GM12878 (cell line): Measurements from ENCODE around the gene PPP1R12A. TPM values are rescaled to one million over a fixed set of nuclear protein-coding genes. Genes with fewer than 3 reads are reported as not detected.

Experiments used
- ATAC-seq: fragments of 200-7000 bp; cut with Tn5 transposase; 3 replicates; pipeline ENCODE4 v1.9.1; 2020; ENCODE audit warnings: mild to moderate bottlenecking, moderate library complexity
- BruUV-seq: library from RNA; stranded (reverse); fragments of 400-500 nt; replicated peaks from 2 replicates; lab custom pipeline; 2021; lab: Mats Ljungman, UMichigan
- CTCF ChIA-PET: fragments of 300-600 bp; sonication (Branson Sonifier 250); formaldehyde crosslinking; extraction: SDS; loops from one replicate; lab custom pipeline; 2021; ENCODE audit warnings: inconsistent platforms; lab: Yijun Ruan, JAX
- POLR2A ChIA-PET: fragments of 350-600 bp; formaldehyde crosslinking; extraction: SDS; loops from one replicate; lab custom pipeline; 2021; ENCODE audit warnings: inconsistent platforms; lab: Charles Lee
- RAD21 ChIA-PET: fragments of 300-600 bp; sonication (Branson Sonifier 250); formaldehyde crosslinking; loops from one replicate; lab custom pipeline; 2023; ENCODE audit warnings: antibody characterized with exemption; ENCODE audit not compliant: unreplicated experiment; lab: Charles Lee
- SMC1A ChIA-PET: fragments of 300-600 bp; sonication (Branson Sonifier 250); formaldehyde crosslinking; loops from one replicate; lab custom pipeline; 2023; ENCODE audit not compliant: unreplicated experiment, uncharacterized antibody; lab: Charles Lee
- DNase-seq: peaks from one replicate; pipeline ENCODE4 v3.0.0-alpha.2; 2011; ENCODE audit warnings: low read depth, low spot score
- FAIRE-seq: peaks from 3 replicates; lab custom pipeline; 2011; peaks lifted over from hg19 to GRCh38; lab: Jason Lieb, UNC
- H2AFZ ChIP-seq: 2 replicates; pipeline ENCODE4 v1.6.0; 2011; ENCODE audit warnings: low read depth, low read length, control low read depth; ENCODE audit not compliant: control insufficient read depth
- H3K27ac ChIP-seq: 2 replicates; pipeline ENCODE4 v1.5.1; 2011; ENCODE audit warnings: control low read depth; ENCODE audit not compliant: control insufficient read depth, insufficient read depth
- H3K27me3 ChIP-seq, 2 experiments: replicated peaks in 1 of 2; 2 replicates each; pipeline versions ENCODE4 v1.6.0 to v1.6.1; 2011; ENCODE audit warnings: low read length in 1 of 2; ENCODE audit not compliant: control insufficient read depth in 2 of 2, insufficient read depth in 2 of 2
- H3K36me3 ChIP-seq, 2 experiments: 2 replicates each; pipeline ENCODE4 v1.5.1; 2011; ENCODE audit warnings: low read length in 1 of 2; ENCODE audit not compliant: control insufficient read depth in 2 of 2, insufficient read depth in 2 of 2
- H3K4me1 ChIP-seq: 2 replicates; pipeline ENCODE4 v1.6.1; 2011; ENCODE audit warnings: mild to moderate bottlenecking, low read length, moderate library complexity, mixed read lengths; ENCODE audit not compliant: control insufficient read depth, insufficient read depth
- H3K4me2 ChIP-seq: 2 replicates; pipeline ENCODE4 v1.6.0; 2011; ENCODE audit warnings: control low read depth; ENCODE audit not compliant: control insufficient read depth, insufficient read depth
- H3K4me3 ChIP-seq: fragments of 200-600 bp; sonication (generic); 2 replicates; pipeline ENCODE4 v1.5.1; 2016
- H3K79me2 ChIP-seq: 2 replicates; pipeline ENCODE4 v1.6.0; 2011; ENCODE audit warnings: low read length; ENCODE audit not compliant: control insufficient read depth, insufficient read depth
- H3K9ac ChIP-seq: 2 replicates; pipeline ENCODE4 v1.8.0; 2011; ENCODE audit warnings: low read length, control low read depth, mixed read lengths; ENCODE audit not compliant: control insufficient read depth, insufficient read depth
- H3K9me3 ChIP-seq: replicated peaks from 3 replicates; pipeline ENCODE4 v1.5.1; 2011; ENCODE audit warnings: mild to moderate bottlenecking, low read length; ENCODE audit not compliant: control insufficient read depth, insufficient read depth
- H4K20me1 ChIP-seq: 2 replicates; pipeline ENCODE4 v1.6.0; 2011; ENCODE audit not compliant: control insufficient read depth, insufficient read depth
- ATF7 ChIP-seq: fragments of 450-650 bp; IDR thresholded peaks from 2 replicates; pipeline ENCODE4 v1.6.1; 2016; ENCODE audit warnings: low read depth, mild to moderate bottlenecking
- BHLHE40 ChIP-seq, 2 experiments: fragments of 450-650 bp in 1 of 2; IDR thresholded peaks; 2 replicates each; pipeline ENCODE4 v1.6.1; 2011 to 2017; ENCODE audit warnings: low read depth in 2 of 2, borderline replicate concordance in 1 of 2, improper control_type of control experiment in 1 of 2, low read length in 1 of 2, mild to moderate bottlenecking in 1 of 2
- CEBPZ ChIP-seq: fragments of 150-350 bp; IDR thresholded peaks from 2 replicates; pipeline ENCODE4 v1.6.1; 2016; ENCODE audit warnings: low read depth, low read length
- DPF2 ChIP-seq: fragments of 450-650 bp; IDR thresholded peaks from 2 replicates; pipeline ENCODE4 v1.6.1; 2017; ENCODE audit warnings: mild to moderate bottlenecking
- ELK1 ChIP-seq: IDR thresholded peaks from 2 replicates; pipeline ENCODE4 v1.6.1; 2012; ENCODE audit warnings: low read depth, low read length, improper control_type of control experiment
- FOXK2 ChIP-seq: fragments of 450-650 bp; IDR thresholded peaks from 2 replicates; pipeline ENCODE4 v1.6.1; 2017; ENCODE audit warnings: mild to moderate bottlenecking, moderate library complexity
- IKZF1 ChIP-seq: fragments of 450-650 bp; conservative IDR thresholded peaks from 2 replicates; pipeline ENCODE4 v1.6.1; 2017; ENCODE audit warnings: antibody characterized with exemption, mild to moderate bottlenecking
- MEF2A ChIP-seq: IDR thresholded peaks from 2 replicates; pipeline ENCODE4 v1.6.1; 2011; ENCODE audit warnings: low read depth, mild to moderate bottlenecking, low read length, moderate library complexity; ENCODE audit not compliant: insufficient read depth
- MTA3 ChIP-seq: IDR thresholded peaks from 2 replicates; pipeline ENCODE4 v1.6.1; 2012; ENCODE audit warnings: low read length, inconsistent platforms, borderline replicate concordance
- MYB ChIP-seq: fragments of 150-350 bp; IDR thresholded peaks from 2 replicates; pipeline ENCODE4 v1.6.1; 2014; ENCODE audit warnings: mild to moderate bottlenecking, low read depth, low read length, borderline replicate concordance
- MYC ChIP-seq: IDR thresholded peaks from 2 replicates; pipeline ENCODE4 v1.6.1; 2011; ENCODE audit warnings: mild to moderate bottlenecking, low read length, moderate library complexity, inconsistent platforms; ENCODE audit not compliant: insufficient read depth, insufficient replicate concordance, insufficient read length, severe bottlenecking
- NFYA ChIP-seq: IDR thresholded peaks from 2 replicates; pipeline ENCODE4 v1.6.1; 2011; ENCODE audit warnings: low read depth, mild to moderate bottlenecking, low read length, improper control_type of control experiment, borderline replicate concordance
- SREBF1 ChIP-seq: IDR thresholded peaks from 2 replicates; pipeline ENCODE4 v1.6.1; 2012; ENCODE audit warnings: mild to moderate bottlenecking, low read length
- TCF12 ChIP-seq: IDR thresholded peaks from 2 replicates; pipeline ENCODE4 v1.6.1; 2011; ENCODE audit warnings: low read depth, mild to moderate bottlenecking, low read length
- YY1 ChIP-seq: IDR thresholded peaks from 2 replicates; pipeline ENCODE4 v1.6.1; 2011; ENCODE audit warnings: low read depth, mild to moderate bottlenecking, low read length
- ZBED1 ChIP-seq: IDR thresholded peaks from 2 replicates; pipeline ENCODE4 v1.6.1; 2016; ENCODE audit warnings: borderline replicate concordance
- ZBTB4 ChIP-seq: fragments of 450-650 bp; formaldehyde crosslinking; IDR thresholded peaks from 2 replicates; pipeline ENCODE4 v1.4.0; 2022; ENCODE audit warnings: mild to moderate bottlenecking, moderate library complexity
- WGBS: methylation state at CpG from one replicate; pipeline ENCODE4 v1.1.6; 2016; ENCODE audit warnings: low lambda C conversion rate; ENCODE audit not compliant: insufficient replicate concordance, insufficient coverage; ENCODE audit errors: missing lambda C conversion rate; 5-methylcytosine and 5-hydroxymethylcytosine counted together
- in situ Hi-C: fragments of 300-500 bp; cut with MboI; formaldehyde crosslinking; loops from 9 replicates; pipeline ENCODE4 v1.14.3; 2018; ENCODE audit warnings: mixed read lengths
- intact Hi-C: fragments of 100-400 bp; cut with micrococcal nuclease; formaldehyde crosslinking; loops from one replicate; pipeline ENCODE4 v1.14.2; 2022; ENCODE audit not compliant: unreplicated experiment
- polyA plus RNA-seq, 11 experiments: library from polyadenylated mRNA; depleted of rRNA in 4 of 11; unstranded in 6 of 11; stranded (reverse) in 5 of 11; fragments of >200 nt; fragmentation: Nextera tagmentation in 4 of 11; fragmentation: Illumina TruSeq in 1 of 11; extraction: Ambion mirVana in 4 of 11; extraction: Trizol in 1 of 11; gene quantifications; 1 replicate in 1 of 11; 2 replicates in 10 of 11; pipeline versions ENCODE4 v1.2.1 to v1.2.3, GENCODE V29; 2011 to 2016; ENCODE audit warnings: inconsistent platforms in 2 of 11, missing spikeins in 2 of 11, low read depth in 1 of 11
- total RNA-seq, 4 experiments: library from RNA; depleted of rRNA in 3 of 4; stranded (reverse); fragments of >200 nt in 3 of 4; fragmentation: Illumina TruSeq in 1 of 4; extraction: Trizol in 1 of 4; gene quantifications; 2 replicates each; pipeline versions ENCODE4 v1.2.1 to v1.2.3, GENCODE V29; 2013 to 2021

Gene PPP1R12A
- total and polyA plus RNA-seq, 10 of the 15 experiments (the other 5 are each of a cell fraction or from before 2014, with no cell fraction given), result 22.8 to 134 (median 51.4) TPM

- TF ChIP-seq ELK1 (no peak), ZBED1 (no peak), IKZF1 (no peak), FOXK2 (no peak), MYC (no peak), MTA3 (no peak), YY1 (no peak)
Measured at GRCh38 chr12:79901506-79901905, 33.4 kb downstream of the PPP1R12A start (continued).

- CTCF ChIA-PET, result interaction anchor here (1.2 kb wide), 2 partner anchors 10 to 15 kb away, joined by 3 to 4 read pairs; no protein-coding TSS in a partner anchor
- FAIRE-seq (no peak), ATAC-seq (no peak), DNase-seq (no peak)
- RAD21 ChIA-PET, result no interaction called here
- H3K4me3 ChIP-seq, result no peak overlapping the region
- POLR2A ChIA-PET, result no interaction called here
- H3K36me3 ChIP-seq, result no peaks in the 10 kb centered on the region
- no TSS peak for BruUV-seq
- 68% methylated on average over 2 of the region's 2 CpGs for WGBS
- no peaks in the 10 kb centered on the region for H3K9me3 ChIP-seq
- H3K4me1 ChIP-seq, result no peaks in the 10 kb centered on the region
- no peak overlapping the region for H3K9ac ChIP-seq
- TF ChIP-seq MEF2A (no peak), NFYA (no peak), BHLHE40 (IDR thresholded peaks at IDR 0.05; ENCODE audit: borderline replicate concordance in 1 of 2, low read depth in 2 of 2, low read length in 1 of 2) (no peak), SREBF1 (no peak), ATF7 (no peak), DPF2 (no peak), MYB (no peak), CEBPZ (no peak), ZBTB4 (CRISPR knock-in tag) (no peak), ZBED1 (no peak), TCF12 (no peak)
- H2AFZ ChIP-seq, result no peak overlapping the region
- intact Hi-C loops (no loop called here), in situ Hi-C loops (no loop called here)
- H3K27me3 ChIP-seq, result no peaks in the 10 kb centered on the region
- no peak overlapping the region for H3K4me2 ChIP-seq
- SMC1A ChIA-PET, result interaction anchor here (0.9 to 1.4 kb wide), 2 partner anchors 11 to 13 kb away, joined by 4 to 5 read pairs; no protein-coding TSS in a partner anchor
- H3K27ac ChIP-seq, result no peak overlapping the region
- peaks cover 69% of the 10 kb centered on the region for H3K79me2 ChIP-seq
- H4K20me1 ChIP-seq, result no peaks in the 10 kb centered on the region
Measured at GRCh38 chr12:79900951-79901350, 33.9 kb downstream of the PPP1R12A start.
